Upper lobe of left lung (tissue), 4 donors: Measurements from ENCODE around the gene KIAA0825.

Source experiments
- EP300 ChIP-seq, 4 donors: sonication (generic); formaldehyde crosslinking; IDR thresholded peaks; one replicate each; pipeline ENCODE4 v1.5.1; 2017; ENCODE audit warnings: antibody characterized with exemption in 4 of 4, control low read depth in 2 of 4
- POLR2A ChIP-seq, 4 donors: fragments of 450-650 bp; IDR thresholded peaks; one replicate each; pipeline ENCODE4 v1.5.1; 2016 to 2017; ENCODE audit warnings: antibody characterized with exemption in 4 of 4, mild to moderate bottlenecking in 2 of 4
- POLR2AphosphoS5 ChIP-seq, 2 donors: sonication (generic); formaldehyde crosslinking; IDR thresholded peaks; one replicate each; pipeline ENCODE4 v1.5.1; 2017; ENCODE audit warnings: antibody characterized with exemption in 2 of 2
- TF ChIP-seq, protein P1 (sequence below), 6 experiments: fragments of 450-650 bp in 4 of 6; fragments of 200-600 bp in 2 of 6; sonication (generic) in 2 of 6; IDR thresholded peaks; one replicate each; pipeline ENCODE4 v1.5.1; 2016 to 2019; ENCODE audit warnings: antibody characterized with exemption in 6 of 6

DNA sequence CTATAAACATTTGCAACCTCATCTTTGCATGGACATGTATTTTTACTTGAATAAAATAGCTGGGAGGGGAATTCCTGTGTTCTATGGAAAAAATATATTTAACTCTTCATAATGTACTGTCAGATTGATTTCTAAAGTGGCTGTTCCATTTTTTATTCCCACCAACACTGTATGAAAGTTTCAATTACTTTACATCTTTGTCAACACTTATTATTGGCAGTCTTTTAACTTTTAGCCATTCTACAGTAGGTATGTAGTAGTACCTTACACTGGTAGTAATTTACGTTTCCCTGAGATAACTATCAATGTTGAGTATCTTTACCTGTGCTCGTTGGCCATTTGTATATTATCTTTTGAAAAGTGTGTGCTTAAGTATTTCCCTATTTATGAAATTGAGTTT, 429.7 kb downstream of the KIAA0825 start:
- TF ChIP-seq, protein P1, sequence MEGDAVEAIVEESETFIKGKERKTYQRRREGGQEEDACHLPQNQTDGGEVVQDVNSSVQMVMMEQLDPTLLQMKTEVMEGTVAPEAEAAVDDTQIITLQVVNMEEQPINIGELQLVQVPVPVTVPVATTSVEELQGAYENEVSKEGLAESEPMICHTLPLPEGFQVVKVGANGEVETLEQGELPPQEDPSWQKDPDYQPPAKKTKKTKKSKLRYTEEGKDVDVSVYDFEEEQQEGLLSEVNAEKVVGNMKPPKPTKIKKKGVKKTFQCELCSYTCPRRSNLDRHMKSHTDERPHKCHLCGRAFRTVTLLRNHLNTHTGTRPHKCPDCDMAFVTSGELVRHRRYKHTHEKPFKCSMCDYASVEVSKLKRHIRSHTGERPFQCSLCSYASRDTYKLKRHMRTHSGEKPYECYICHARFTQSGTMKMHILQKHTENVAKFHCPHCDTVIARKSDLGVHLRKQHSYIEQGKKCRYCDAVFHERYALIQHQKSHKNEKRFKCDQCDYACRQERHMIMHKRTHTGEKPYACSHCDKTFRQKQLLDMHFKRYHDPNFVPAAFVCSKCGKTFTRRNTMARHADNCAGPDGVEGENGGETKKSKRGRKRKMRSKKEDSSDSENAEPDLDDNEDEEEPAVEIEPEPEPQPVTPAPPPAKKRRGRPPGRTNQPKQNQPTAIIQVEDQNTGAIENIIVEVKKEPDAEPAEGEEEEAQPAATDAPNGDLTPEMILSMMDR (IDR thresholded peaks at IDR 0.05), result no peak
- TF ChIP-seq EP300 (IDR thresholded peaks at IDR 0.05) (no peak), POLR2A (IDR thresholded peaks at IDR 0.05) (no peak), POLR2AphosphoS5 (IDR thresholded peaks at IDR 0.05) (no peak)
